ENCODE results near the gene KRTAP4-16. TPM values are rescaled to one million over a fixed set of nuclear protein-coding genes. Genes with fewer than 3 reads are reported as not detected.

The KRTAP4-16 gene
- total RNA-seq, 1 donor from 2014 or later: not detected

Other genes with a start within 250 kb of the KRTAP4-16 start
- gene KRT12, start 235.0 kb downstream of the KRTAP4-16 start, total RNA-seq: not detected
- gene KRT20, start 217.0 kb downstream of the KRTAP4-16 start, total RNA-seq: 0.51 TPM
- 26.3 TPM for gene KRT23, start 164.6 kb downstream of the KRTAP4-16 start, total RNA-seq
- gene KRT39, start 135.3 kb downstream of the KRTAP4-16 start, total RNA-seq: 1.8 TPM
- gene KRT40, start 117.9 kb downstream of the KRTAP4-16 start, total RNA-seq: 7.7 TPM
- gene KRTAP3-3, start 108.0 kb downstream of the KRTAP4-16 start, total RNA-seq: not detected
- gene KRTAP3-2, start 102.3 kb downstream of the KRTAP4-16 start, total RNA-seq: not detected
- gene KRTAP3-1, start 93.1 kb downstream of the KRTAP4-16 start, total RNA-seq: not detected
- not detected for gene KRTAP1-5, start 75.0 kb downstream of the KRTAP4-16 start, total RNA-seq
- not detected for gene KRTAP1-4, start 72.0 kb downstream of the KRTAP4-16 start, total RNA-seq
- gene KRTAP1-3, start 67.3 kb downstream of the KRTAP4-16 start, total RNA-seq: not detected
- not detected for gene KRTAP1-1, start 60.8 kb downstream of the KRTAP4-16 start, total RNA-seq
- gene KRTAP2-1, start 54.9 kb downstream of the KRTAP4-16 start, total RNA-seq: not detected
- gene KRTAP2-2, start 47.0 kb downstream of the KRTAP4-16 start, total RNA-seq: not detected
- not detected for gene KRTAP2-3, start 42.1 kb downstream of the KRTAP4-16 start, total RNA-seq
- not detected for gene KRTAP2-4, start 36.3 kb downstream of the KRTAP4-16 start, total RNA-seq
- gene KRTAP4-7, start 18.1 kb downstream of the KRTAP4-16 start, total RNA-seq: not detected
- not detected for gene KRTAP4-8, start 4.1 kb downstream of the KRTAP4-16 start, total RNA-seq
- gene KRTAP4-9, start 3.2 kb upstream of the KRTAP4-16 start, total RNA-seq: not detected
- gene KRTAP4-11, start 16.2 kb upstream of the KRTAP4-16 start, total RNA-seq: not detected
- gene KRTAP4-12, start 22.0 kb upstream of the KRTAP4-16 start, total RNA-seq: not detected
- gene KRTAP4-6, start 38.3 kb upstream of the KRTAP4-16 start, total RNA-seq: not detected
- not detected for gene KRTAP4-5, start 47.6 kb upstream of the KRTAP4-16 start, total RNA-seq
- gene KRTAP4-4, start 58.5 kb upstream of the KRTAP4-16 start, total RNA-seq: not detected
- gene KRTAP4-3, start 66.0 kb upstream of the KRTAP4-16 start, total RNA-seq: not detected
- gene KRTAP4-2, start 76.0 kb upstream of the KRTAP4-16 start, total RNA-seq: not detected
- not detected for gene KRTAP4-1, start 82.7 kb upstream of the KRTAP4-16 start, total RNA-seq
- gene KRTAP9-1, start 87.7 kb upstream of the KRTAP4-16 start, total RNA-seq: not detected
- gene KRTAP9-2, start 124.4 kb upstream of the KRTAP4-16 start, total RNA-seq: not detected
- not detected for gene KRTAP9-3, start 130.2 kb upstream of the KRTAP4-16 start, total RNA-seq
- not detected for gene KRTAP9-8, start 135.8 kb upstream of the KRTAP4-16 start, total RNA-seq
- gene KRTAP9-4, start 147.5 kb upstream of the KRTAP4-16 start, total RNA-seq: not detected
- not detected for gene KRTAP9-9, start 153.2 kb upstream of the KRTAP4-16 start, total RNA-seq
- not detected for gene KRTAP9-6, start 163.2 kb upstream of the KRTAP4-16 start, total RNA-seq
- gene KRTAP9-7, start 173.5 kb upstream of the KRTAP4-16 start, total RNA-seq: not detected
- not detected for gene KRTAP29-1, start 200.6 kb upstream of the KRTAP4-16 start, total RNA-seq
- gene KRTAP16-1, start 207.1 kb upstream of the KRTAP4-16 start, total RNA-seq: not detected
- 1.0 TPM for gene KRTAP17-1, start 213.5 kb upstream of the KRTAP4-16 start, total RNA-seq
- not detected for gene KRT33A, start 248.6 kb upstream of the KRTAP4-16 start, total RNA-seq

All from tongue (tissue), 1 donor.